H9 (cell line): ENCODE measurements around the gene PRMT6. TPM values are rescaled to one million over a fixed set of nuclear protein-coding genes. Genes with fewer than 3 reads are reported as not detected.

Experiments used
- DNase-seq: peaks from one replicate; pipeline ENCODE4 v3.0.0-alpha.2; 2017
- H2AFZ ChIP-seq: one replicate; pipeline ENCODE4 v1.6.1; 2013; ENCODE audit warnings: mild to moderate bottlenecking, low read length, control low read depth, moderate library complexity
- H2AK5ac ChIP-seq: 2 replicates; pipeline ENCODE4 v1.6.1; 2013; ENCODE audit warnings: low read length, control low read depth, mixed read lengths; ENCODE audit not compliant: insufficient read length
- H2BK120ac ChIP-seq: one replicate; pipeline ENCODE4 v1.6.1; 2013; ENCODE audit warnings: low read depth, mild to moderate bottlenecking, low read length, control low read depth, inconsistent platforms; ENCODE audit not compliant: poor library complexity, severe bottlenecking
- H2BK12ac ChIP-seq: 2 replicates; pipeline ENCODE4 v1.6.1; 2013; ENCODE audit warnings: low read length, control low read depth, mixed read lengths, low read depth; ENCODE audit not compliant: insufficient read length
- H2BK15ac ChIP-seq: 2 replicates; pipeline ENCODE4 v1.6.1; 2013; ENCODE audit warnings: low read depth, low read length, control low read depth
- H2BK20ac ChIP-seq: one replicate; pipeline ENCODE4 v1.6.1; 2013; ENCODE audit warnings: low read depth, mild to moderate bottlenecking, low read length, control low read depth, inconsistent platforms; ENCODE audit not compliant: poor library complexity, severe bottlenecking
- H2BK5ac ChIP-seq: 2 replicates; pipeline ENCODE4 v1.6.1; 2013; ENCODE audit warnings: low read length, control low read depth, mixed read lengths; ENCODE audit not compliant: insufficient read length
- H3K14ac ChIP-seq: 2 replicates; pipeline ENCODE4 v1.6.1; 2013; ENCODE audit warnings: low read length, control low read depth; ENCODE audit not compliant: insufficient read depth
- H3K18ac ChIP-seq: 2 replicates; pipeline ENCODE4 v1.6.1; 2013; ENCODE audit warnings: low read depth, mild to moderate bottlenecking, mixed read lengths, low read length, control low read depth; ENCODE audit not compliant: insufficient read length
- H3K23ac ChIP-seq: 2 replicates; pipeline ENCODE4 v1.6.1; 2013; ENCODE audit warnings: low read length, control low read depth, mixed read lengths, low read depth; ENCODE audit not compliant: insufficient read length
- H3K23me2 ChIP-seq: 2 replicates; pipeline ENCODE4 v1.6.1; 2013; ENCODE audit warnings: low read depth, mild to moderate bottlenecking, mixed read lengths, low read length, control low read depth; ENCODE audit not compliant: insufficient read length, poor library complexity, severe bottlenecking
- H3K27ac ChIP-seq: 2 replicates; pipeline ENCODE4 v1.5.1; 2013; ENCODE audit warnings: low read length, control low read depth, mixed read lengths, low read depth; ENCODE audit not compliant: insufficient read length
- H3K27me3 ChIP-seq: 2 replicates; pipeline ENCODE4 v1.6.1; 2013; ENCODE audit warnings: low read length, control low read depth, inconsistent platforms; ENCODE audit not compliant: insufficient read depth
- H3K4ac ChIP-seq: 2 replicates; pipeline ENCODE4 v1.6.1; 2013; ENCODE audit warnings: low read depth, mild to moderate bottlenecking, control low read depth, inconsistent platforms, low read length, moderate library complexity
- H3K4me1 ChIP-seq: 2 replicates; pipeline ENCODE4 v1.6.1; 2013; ENCODE audit warnings: low read length, control low read depth, inconsistent platforms; ENCODE audit not compliant: insufficient read depth
- H3K4me2 ChIP-seq: 2 replicates; pipeline ENCODE4 v1.6.1; 2013; ENCODE audit warnings: low read length, control low read depth, mixed read lengths; ENCODE audit not compliant: insufficient read length, insufficient read depth
- H3K56ac ChIP-seq: 2 replicates; pipeline ENCODE4 v1.6.1; 2013; ENCODE audit warnings: low read depth, mild to moderate bottlenecking, mixed read lengths, low read length, control low read depth; ENCODE audit not compliant: insufficient read length
- H3K79me1 ChIP-seq: 2 replicates; pipeline ENCODE4 v1.6.1; 2013; ENCODE audit warnings: low read depth, mild to moderate bottlenecking, moderate library complexity, low read length, control low read depth, inconsistent platforms; ENCODE audit not compliant: insufficient read depth, poor library complexity, severe bottlenecking
- H3K79me2 ChIP-seq: 2 replicates; pipeline ENCODE4 v1.6.1; 2013; ENCODE audit warnings: low read length, control low read depth, inconsistent platforms; ENCODE audit not compliant: insufficient read depth
- H3K9ac ChIP-seq: 2 replicates; pipeline ENCODE4 v1.6.1; 2013; ENCODE audit warnings: low read length, control low read depth, mixed read lengths; ENCODE audit not compliant: insufficient read length; ENCODE audit errors: extremely low read depth
- H3K9me3 ChIP-seq: one replicate; pipeline ENCODE4 v1.6.1; 2013; ENCODE audit warnings: low read depth, low read length, inconsistent platforms; ENCODE audit not compliant: control insufficient read depth
- H3T11ph ChIP-seq: one replicate; pipeline ENCODE4 v1.6.1; 2013; ENCODE audit warnings: mild to moderate bottlenecking, low read length, control low read depth, inconsistent platforms
- H4K20me1 ChIP-seq: one replicate; pipeline ENCODE4 v1.6.1; 2013; ENCODE audit not compliant: control insufficient read depth, insufficient read length, insufficient read depth
- H4K5ac ChIP-seq: 2 replicates; pipeline ENCODE4 v1.6.1; 2013; ENCODE audit warnings: low read depth, mild to moderate bottlenecking, mixed read lengths, low read length, control low read depth; ENCODE audit not compliant: insufficient read length
- H4K8ac ChIP-seq: replicated peaks from 2 replicates; pipeline ENCODE4 v1.6.1; 2013; ENCODE audit warnings: low read length, control low read depth, mixed read lengths, low read depth; ENCODE audit not compliant: insufficient read length
- H4K91ac ChIP-seq: 2 replicates; pipeline ENCODE4 v1.6.1; 2013; ENCODE audit warnings: low read depth, mild to moderate bottlenecking, moderate library complexity, mixed read lengths, low read length, control low read depth; ENCODE audit not compliant: insufficient read length
- H3K27ac Mint-ChIP-seq, 3 experiments: 2 replicates in 2 of 3; 3 replicates in 1 of 3; pipeline ENCODE4 v1.8.0; 2020 to 2021; ENCODE audit warnings: mixed read lengths in 3 of 3, mild to moderate bottlenecking in 1 of 3, moderate library complexity in 1 of 3
- H3K27me3 Mint-ChIP-seq: 2 replicates; pipeline ENCODE4 v1.8.0; 2021; ENCODE audit warnings: low read depth, mild to moderate bottlenecking, moderate library complexity, mixed read lengths
- H3K36me3 Mint-ChIP-seq, 3 experiments: 2 replicates in 2 of 3; 3 replicates in 1 of 3; pipeline ENCODE4 v1.8.0; 2020 to 2021; ENCODE audit warnings: low read depth in 3 of 3, mixed read lengths in 3 of 3; ENCODE audit not compliant: insufficient read depth in 1 of 3
- H3K4me1 Mint-ChIP-seq, 2 experiments: 2 replicates each; pipeline ENCODE4 v1.8.0; 2020; ENCODE audit warnings: mixed read lengths in 2 of 2
- H3K4me3 Mint-ChIP-seq, 2 experiments: 2 replicates in 1 of 2; 3 replicates in 1 of 2; pipeline ENCODE4 v1.8.0; 2020 to 2021; ENCODE audit warnings: mild to moderate bottlenecking in 2 of 2, mixed read lengths in 2 of 2, moderate library complexity in 1 of 2
- H3K9me3 Mint-ChIP-seq, 2 experiments: 2 replicates in 1 of 2; 3 replicates in 1 of 2; pipeline ENCODE4 v1.8.0; 2020; ENCODE audit warnings: mild to moderate bottlenecking in 2 of 2, mixed read lengths in 2 of 2, moderate library complexity in 1 of 2
- CTCF ChIP-seq: fragments of 200-600 bp; sonication (generic); conservative IDR thresholded peaks from 3 replicates; pipeline ENCODE4 v1.8.0; 2021; ENCODE audit warnings: antibody characterized with exemption, mild to moderate bottlenecking
- total RNA-seq: library from RNA; stranded (reverse); gene quantifications from 2 replicates; pipeline ENCODE4 v1.2.1, GENCODE V29; 2021

Gene PRMT6
- total RNA-seq, 1 experiment from 2014 or later, result 37.5 TPM

GRCh38 chr1:107095647-107096046 lies 39.2 kb downstream of the PRMT6 start:
- no peaks in the 10 kb centered on the region for H3K9me3 ChIP-seq
- no peaks in the 10 kb centered on the region for H3K79me1 ChIP-seq
- Mint-ChIP-seq H3K36me3 (no peaks in the 10 kb centered on the region; a peak in 2 of 7 replicates), H3K27me3 (no peaks in the 10 kb centered on the region), H3K27ac (no peak overlapping the region), H3K4me1 (no peaks in the 10 kb centered on the region), H3K9me3 (no peaks in the 10 kb centered on the region; a peak in 1 of 5 replicates), H3K4me3 (no peak overlapping the region)
- H4K8ac ChIP-seq, result no peak overlapping the region
- H2BK5ac ChIP-seq, result no peak overlapping the region
- H3K79me2 ChIP-seq, result no peaks in the 10 kb centered on the region
- no peak overlapping the region for H3K9ac ChIP-seq
- H3K27ac ChIP-seq, result no peak overlapping the region
- no peak overlapping the region for H2BK120ac ChIP-seq
- H2BK12ac ChIP-seq, result no peak overlapping the region
- H2AK5ac ChIP-seq, result no peak overlapping the region
- H3T11ph ChIP-seq, result no peak overlapping the region
- TF ChIP-seq CTCF, result no peak
- no peak overlapping the region for H3K18ac ChIP-seq
- no peak overlapping the region for H2BK20ac ChIP-seq
- H3K4ac ChIP-seq, result no peak overlapping the region
- no peak for DNase-seq
- H3K23ac ChIP-seq, result no peak overlapping the region
- H3K4me1 ChIP-seq, result no peaks in the 10 kb centered on the region
- no peaks in the 10 kb centered on the region for H4K20me1 ChIP-seq
- no peak overlapping the region for H4K5ac ChIP-seq
- H3K14ac ChIP-seq, result no peak overlapping the region
- H4K91ac ChIP-seq, result no peak overlapping the region
- H3K27me3 ChIP-seq, result no peaks in the 10 kb centered on the region
- no peak overlapping the region for H3K56ac ChIP-seq
- H3K4me2 ChIP-seq, result no peak overlapping the region
- H2BK15ac ChIP-seq, result no peak overlapping the region
- no peaks in the 10 kb centered on the region for H3K23me2 ChIP-seq
- no peak overlapping the region for H2AFZ ChIP-seq
